Hepatocyte (in vitro differentiated cells): Measurements from ENCODE around the gene ANKDD1B.

Source experiments
- EZH2 ChIP-seq: fragments of 200-600 bp; sonication (generic); IDR thresholded peaks from 2 replicates; pipeline ENCODE4 v1.6.1; 2016; ENCODE audit warnings: antibody characterized with exemption, mild to moderate bottlenecking, borderline replicate concordance
- EZH2phosphoT487 ChIP-seq: fragments of 200-600 bp; sonication (generic); IDR thresholded peaks from one replicate; pipeline ENCODE4 v1.6.1; 2018; ENCODE audit warnings: antibody characterized with exemption, mild to moderate bottlenecking, low read depth, moderate library complexity; ENCODE audit not compliant: unreplicated experiment, severe bottlenecking
- TF ChIP-seq, protein P1 (sequence below): fragments of 200-600 bp; sonication (generic); IDR thresholded peaks from 2 replicates; pipeline ENCODE4 v1.5.1; 2016; ENCODE audit warnings: antibody characterized with exemption, mild to moderate bottlenecking; ENCODE audit not compliant: poor library complexity

DNA sequence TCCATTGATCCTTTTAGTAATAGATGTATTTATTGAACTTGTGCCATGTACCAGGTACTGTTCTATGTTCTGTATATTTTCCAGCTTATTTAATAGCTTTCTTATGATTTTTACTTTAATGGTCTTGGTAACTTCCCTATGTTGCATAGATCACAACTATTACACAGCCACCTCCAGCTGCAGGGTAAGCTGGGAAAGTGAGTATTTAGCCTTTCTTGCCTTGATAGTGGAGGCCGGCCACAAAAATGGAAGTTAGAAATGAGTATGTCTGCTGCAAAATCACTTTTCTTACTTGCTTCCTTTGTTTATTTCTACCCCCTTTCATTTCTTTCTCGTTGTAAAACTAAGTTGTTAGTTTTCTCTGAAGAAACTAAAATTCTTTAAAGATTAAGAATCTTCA is 43.1 kb upstream of the ANKDD1B start:
- TF ChIP-seq, protein P1, sequence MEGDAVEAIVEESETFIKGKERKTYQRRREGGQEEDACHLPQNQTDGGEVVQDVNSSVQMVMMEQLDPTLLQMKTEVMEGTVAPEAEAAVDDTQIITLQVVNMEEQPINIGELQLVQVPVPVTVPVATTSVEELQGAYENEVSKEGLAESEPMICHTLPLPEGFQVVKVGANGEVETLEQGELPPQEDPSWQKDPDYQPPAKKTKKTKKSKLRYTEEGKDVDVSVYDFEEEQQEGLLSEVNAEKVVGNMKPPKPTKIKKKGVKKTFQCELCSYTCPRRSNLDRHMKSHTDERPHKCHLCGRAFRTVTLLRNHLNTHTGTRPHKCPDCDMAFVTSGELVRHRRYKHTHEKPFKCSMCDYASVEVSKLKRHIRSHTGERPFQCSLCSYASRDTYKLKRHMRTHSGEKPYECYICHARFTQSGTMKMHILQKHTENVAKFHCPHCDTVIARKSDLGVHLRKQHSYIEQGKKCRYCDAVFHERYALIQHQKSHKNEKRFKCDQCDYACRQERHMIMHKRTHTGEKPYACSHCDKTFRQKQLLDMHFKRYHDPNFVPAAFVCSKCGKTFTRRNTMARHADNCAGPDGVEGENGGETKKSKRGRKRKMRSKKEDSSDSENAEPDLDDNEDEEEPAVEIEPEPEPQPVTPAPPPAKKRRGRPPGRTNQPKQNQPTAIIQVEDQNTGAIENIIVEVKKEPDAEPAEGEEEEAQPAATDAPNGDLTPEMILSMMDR, result no peak
- TF ChIP-seq EZH2, result no peak
- TF ChIP-seq EZH2phosphoT487, result no peak
